GM12878 (cell line): ENCODE results near the gene CHP1. TPM values are rescaled to one million over a fixed set of nuclear protein-coding genes. Genes with fewer than 3 reads are reported as not detected.

Source experiments
- ATAC-seq: fragments of 200-7000 bp; cut with Tn5 transposase; 3 replicates; pipeline ENCODE4 v1.9.1; 2020; ENCODE audit warnings: mild to moderate bottlenecking, moderate library complexity
- BruUV-seq: library from RNA; stranded (reverse); fragments of 400-500 nt; replicated peaks from 2 replicates; lab custom pipeline; 2021; lab: Mats Ljungman, UMichigan
- CTCF ChIA-PET: fragments of 300-600 bp; sonication (Branson Sonifier 250); formaldehyde crosslinking; extraction: SDS; loops from one replicate; lab custom pipeline; 2021; ENCODE audit warnings: inconsistent platforms; lab: Yijun Ruan, JAX
- POLR2A ChIA-PET: fragments of 350-600 bp; formaldehyde crosslinking; extraction: SDS; loops from one replicate; lab custom pipeline; 2021; ENCODE audit warnings: inconsistent platforms; lab: Charles Lee
- RAD21 ChIA-PET: fragments of 300-600 bp; sonication (Branson Sonifier 250); formaldehyde crosslinking; loops from one replicate; lab custom pipeline; 2023; ENCODE audit warnings: antibody characterized with exemption; ENCODE audit not compliant: unreplicated experiment; lab: Charles Lee
- SMC1A ChIA-PET: fragments of 300-600 bp; sonication (Branson Sonifier 250); formaldehyde crosslinking; loops from one replicate; lab custom pipeline; 2023; ENCODE audit not compliant: unreplicated experiment, uncharacterized antibody; lab: Charles Lee
- DNase-seq: peaks from one replicate; pipeline ENCODE4 v3.0.0-alpha.2; 2011; ENCODE audit warnings: low read depth, low spot score
- FAIRE-seq: peaks from 3 replicates; lab custom pipeline; 2011; peaks lifted over from hg19 to GRCh38; lab: Jason Lieb, UNC
- H2AFZ ChIP-seq: 2 replicates; pipeline ENCODE4 v1.6.0; 2011; ENCODE audit warnings: low read depth, low read length, control low read depth; ENCODE audit not compliant: control insufficient read depth
- H3K27ac ChIP-seq: 2 replicates; pipeline ENCODE4 v1.5.1; 2011; ENCODE audit warnings: control low read depth; ENCODE audit not compliant: control insufficient read depth, insufficient read depth
- H3K27me3 ChIP-seq, 2 experiments: replicated peaks in 1 of 2; 2 replicates each; pipeline versions ENCODE4 v1.6.0 to v1.6.1; 2011; ENCODE audit warnings: low read length in 1 of 2; ENCODE audit not compliant: control insufficient read depth in 2 of 2, insufficient read depth in 2 of 2
- H3K36me3 ChIP-seq, 2 experiments: 2 replicates each; pipeline ENCODE4 v1.5.1; 2011; ENCODE audit warnings: low read length in 1 of 2; ENCODE audit not compliant: control insufficient read depth in 2 of 2, insufficient read depth in 2 of 2
- H3K4me1 ChIP-seq: 2 replicates; pipeline ENCODE4 v1.6.1; 2011; ENCODE audit warnings: mild to moderate bottlenecking, low read length, moderate library complexity, mixed read lengths; ENCODE audit not compliant: control insufficient read depth, insufficient read depth
- H3K4me2 ChIP-seq: 2 replicates; pipeline ENCODE4 v1.6.0; 2011; ENCODE audit warnings: control low read depth; ENCODE audit not compliant: control insufficient read depth, insufficient read depth
- H3K4me3 ChIP-seq: fragments of 200-600 bp; sonication (generic); 2 replicates; pipeline ENCODE4 v1.5.1; 2016
- H3K79me2 ChIP-seq: 2 replicates; pipeline ENCODE4 v1.6.0; 2011; ENCODE audit warnings: low read length; ENCODE audit not compliant: control insufficient read depth, insufficient read depth
- H3K9ac ChIP-seq: 2 replicates; pipeline ENCODE4 v1.8.0; 2011; ENCODE audit warnings: low read length, control low read depth, mixed read lengths; ENCODE audit not compliant: control insufficient read depth, insufficient read depth
- H3K9me3 ChIP-seq: replicated peaks from 3 replicates; pipeline ENCODE4 v1.5.1; 2011; ENCODE audit warnings: mild to moderate bottlenecking, low read length; ENCODE audit not compliant: control insufficient read depth, insufficient read depth
- H4K20me1 ChIP-seq: 2 replicates; pipeline ENCODE4 v1.6.0; 2011; ENCODE audit not compliant: control insufficient read depth, insufficient read depth
- BHLHE40 ChIP-seq, 2 experiments: fragments of 450-650 bp in 1 of 2; IDR thresholded peaks; 2 replicates each; pipeline ENCODE4 v1.6.1; 2011 to 2017; ENCODE audit warnings: low read depth in 2 of 2, borderline replicate concordance in 1 of 2, improper control_type of control experiment in 1 of 2, low read length in 1 of 2, mild to moderate bottlenecking in 1 of 2
- E2F4 ChIP-seq: IDR thresholded peaks from 2 replicates; pipeline ENCODE4 v1.6.1; 2012; ENCODE audit warnings: low read depth, low read length, improper control_type of control experiment
- NBN ChIP-seq: fragments of 450-650 bp; IDR thresholded peaks from 2 replicates; pipeline ENCODE4 v1.6.1; 2016
- NFYA ChIP-seq: IDR thresholded peaks from 2 replicates; pipeline ENCODE4 v1.6.1; 2011; ENCODE audit warnings: low read depth, mild to moderate bottlenecking, low read length, improper control_type of control experiment, borderline replicate concordance
- STAT3 ChIP-seq: IDR thresholded peaks from 2 replicates; pipeline ENCODE4 v1.6.1; 2011; ENCODE audit warnings: low read depth, low read length, improper control_type of control experiment
- WGBS: methylation state at CpG from one replicate; pipeline ENCODE4 v1.1.6; 2016; ENCODE audit warnings: low lambda C conversion rate; ENCODE audit not compliant: insufficient replicate concordance, insufficient coverage; ENCODE audit errors: missing lambda C conversion rate; 5-methylcytosine and 5-hydroxymethylcytosine counted together
- in situ Hi-C: fragments of 300-500 bp; cut with MboI; formaldehyde crosslinking; loops from 9 replicates; pipeline ENCODE4 v1.14.3; 2018; ENCODE audit warnings: mixed read lengths
- intact Hi-C: fragments of 100-400 bp; cut with micrococcal nuclease; formaldehyde crosslinking; loops from one replicate; pipeline ENCODE4 v1.14.2; 2022; ENCODE audit not compliant: unreplicated experiment
- polyA plus RNA-seq, 11 experiments: library from polyadenylated mRNA; depleted of rRNA in 4 of 11; unstranded in 6 of 11; stranded (reverse) in 5 of 11; fragments of >200 nt; fragmentation: Nextera tagmentation in 4 of 11; fragmentation: Illumina TruSeq in 1 of 11; extraction: Ambion mirVana in 4 of 11; extraction: Trizol in 1 of 11; gene quantifications; 1 replicate in 1 of 11; 2 replicates in 10 of 11; pipeline versions ENCODE4 v1.2.1 to v1.2.3, GENCODE V29; 2011 to 2016; ENCODE audit warnings: inconsistent platforms in 2 of 11, missing spikeins in 2 of 11, low read depth in 1 of 11
- total RNA-seq, 4 experiments: library from RNA; depleted of rRNA in 3 of 4; stranded (reverse); fragments of >200 nt in 3 of 4; fragmentation: Illumina TruSeq in 1 of 4; extraction: Trizol in 1 of 4; gene quantifications; 2 replicates each; pipeline versions ENCODE4 v1.2.1 to v1.2.3, GENCODE V29; 2013 to 2021
- TF ChIP-seq, protein P1 (sequence below): fragments of 450-650 bp; IDR thresholded peaks from 2 replicates; pipeline ENCODE4 v1.6.1; 2017; ENCODE audit warnings: mild to moderate bottlenecking, moderate library complexity
- TF ChIP-seq, protein P2 (sequence below): IDR thresholded peaks from 2 replicates; pipeline ENCODE4 v1.6.1; 2011; ENCODE audit warnings: low read depth, mild to moderate bottlenecking, low read length, moderate library complexity, borderline replicate concordance; ENCODE audit errors: extremely low read depth
- TF ChIP-seq, protein P3 (sequence below): fragments of 450-650 bp; IDR thresholded peaks from 2 replicates; pipeline ENCODE4 v1.6.1; 2017; ENCODE audit warnings: mild to moderate bottlenecking
- TF ChIP-seq, protein P4 (sequence below): fragments of 450-650 bp; IDR thresholded peaks from 2 replicates; pipeline ENCODE4 v1.6.1; 2017; ENCODE audit warnings: mild to moderate bottlenecking, low read depth, inconsistent platforms; ENCODE audit not compliant: poor library complexity, severe bottlenecking

Gene CHP1
- total and polyA plus RNA-seq, 10 of the 15 experiments (the other 5 are each of a cell fraction or from before 2014, with no cell fraction given) = 25.7 to 45.9 (median 39.1) TPM

- TF ChIP-seq, protein P1, sequence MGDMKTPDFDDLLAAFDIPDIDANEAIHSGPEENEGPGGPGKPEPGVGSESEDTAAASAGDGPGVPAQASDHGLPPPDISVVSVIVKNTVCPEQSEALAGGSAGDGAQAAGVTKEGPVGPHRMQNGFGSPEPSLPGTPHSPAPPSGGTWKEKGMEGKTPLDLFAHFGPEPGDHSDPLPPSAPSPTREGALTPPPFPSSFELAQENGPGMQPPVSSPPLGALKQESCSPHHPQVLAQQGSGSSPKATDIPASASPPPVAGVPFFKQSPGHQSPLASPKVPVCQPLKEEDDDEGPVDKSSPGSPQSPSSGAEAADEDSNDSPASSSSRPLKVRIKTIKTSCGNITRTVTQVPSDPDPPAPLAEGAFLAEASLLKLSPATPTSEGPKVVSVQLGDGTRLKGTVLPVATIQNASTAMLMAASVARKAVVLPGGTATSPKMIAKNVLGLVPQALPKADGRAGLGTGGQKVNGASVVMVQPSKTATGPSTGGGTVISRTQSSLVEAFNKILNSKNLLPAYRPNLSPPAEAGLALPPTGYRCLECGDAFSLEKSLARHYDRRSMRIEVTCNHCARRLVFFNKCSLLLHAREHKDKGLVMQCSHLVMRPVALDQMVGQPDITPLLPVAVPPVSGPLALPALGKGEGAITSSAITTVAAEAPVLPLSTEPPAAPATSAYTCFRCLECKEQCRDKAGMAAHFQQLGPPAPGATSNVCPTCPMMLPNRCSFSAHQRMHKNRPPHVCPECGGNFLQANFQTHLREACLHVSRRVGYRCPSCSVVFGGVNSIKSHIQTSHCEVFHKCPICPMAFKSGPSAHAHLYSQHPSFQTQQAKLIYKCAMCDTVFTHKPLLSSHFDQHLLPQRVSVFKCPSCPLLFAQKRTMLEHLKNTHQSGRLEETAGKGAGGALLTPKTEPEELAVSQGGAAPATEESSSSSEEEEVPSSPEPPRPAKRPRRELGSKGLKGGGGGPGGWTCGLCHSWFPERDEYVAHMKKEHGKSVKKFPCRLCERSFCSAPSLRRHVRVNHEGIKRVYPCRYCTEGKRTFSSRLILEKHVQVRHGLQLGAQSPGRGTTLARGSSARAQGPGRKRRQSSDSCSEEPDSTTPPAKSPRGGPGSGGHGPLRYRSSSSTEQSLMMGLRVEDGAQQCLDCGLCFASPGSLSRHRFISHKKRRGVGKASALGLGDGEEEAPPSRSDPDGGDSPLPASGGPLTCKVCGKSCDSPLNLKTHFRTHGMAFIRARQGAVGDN = peak; percentile 12; the same call in 1 of the 2 replicates
- TF ChIP-seq STAT3 (no peak), NBN (0 out of 2 replicates have a peak, but pooled peaks have one; percentile 75)
Observed at GRCh38 chr15:41291065-41291631, 60.1 kb downstream of the CHP1 start (continued).

GRCh38 chr15:41292521-41292920, 61.5 kb downstream of the CHP1 start:
- ChIA-PET POLR2A (interaction anchor here (0.7 kb wide), 1 partner anchor 349 kb away, joined by 3 read pairs; no protein-coding TSS in a partner anchor), CTCF (interaction anchor here (1.5 to 3.8 kb wide), 2 partner anchors 18 to 40 kb away, joined by 3 to 16 read pairs; partner anchors contain the start of genes NUSAP1 and OIP5), RAD21 (no interaction called here), SMC1A (interaction anchor here (0.9 to 1.2 kb wide), 3 partner anchors 9 to 11 kb away, joined by 4 read pairs; no protein-coding TSS in a partner anchor)
- Histone ChIP-seq H4K20me1 (no peaks in the 10 kb centered on the region), H3K79me2 (peaks cover 6% of the 10 kb centered on the region), H3K27me3 (no peaks in the 10 kb centered on the region), H3K4me3 (no peak overlapping the region), H3K9me3 (no peaks in the 10 kb centered on the region), H3K4me1 (peaks cover 13% of the 10 kb centered on the region), H3K36me3 (peaks cover 5 to 26% of the 10 kb centered on the region in 2 experiments), H3K27ac (no peak overlapping the region), H3K9ac (no peak overlapping the region), H2AFZ (no peak overlapping the region), H3K4me2 (no peak overlapping the region)
- in situ Hi-C loops = no loop called here
- ATAC-seq = no peak
- 0% methylated on average over 1 of the region's 1 CpG for WGBS
- no peak for FAIRE-seq
- DNase-seq = no peak
- intact Hi-C loops = no loop called here
- no TSS peak for BruUV-seq
- TF ChIP-seq BHLHE40 (IDR thresholded peaks at IDR 0.05; ENCODE audit: borderline replicate concordance in 1 of 2, low read depth in 2 of 2, low read length in 1 of 2) = no peak
- TF ChIP-seq, protein P2, sequence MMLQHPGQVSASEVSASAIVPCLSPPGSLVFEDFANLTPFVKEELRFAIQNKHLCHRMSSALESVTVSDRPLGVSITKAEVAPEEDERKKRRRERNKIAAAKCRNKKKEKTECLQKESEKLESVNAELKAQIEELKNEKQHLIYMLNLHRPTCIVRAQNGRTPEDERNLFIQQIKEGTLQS = no peak
- TF ChIP-seq, protein P3, sequence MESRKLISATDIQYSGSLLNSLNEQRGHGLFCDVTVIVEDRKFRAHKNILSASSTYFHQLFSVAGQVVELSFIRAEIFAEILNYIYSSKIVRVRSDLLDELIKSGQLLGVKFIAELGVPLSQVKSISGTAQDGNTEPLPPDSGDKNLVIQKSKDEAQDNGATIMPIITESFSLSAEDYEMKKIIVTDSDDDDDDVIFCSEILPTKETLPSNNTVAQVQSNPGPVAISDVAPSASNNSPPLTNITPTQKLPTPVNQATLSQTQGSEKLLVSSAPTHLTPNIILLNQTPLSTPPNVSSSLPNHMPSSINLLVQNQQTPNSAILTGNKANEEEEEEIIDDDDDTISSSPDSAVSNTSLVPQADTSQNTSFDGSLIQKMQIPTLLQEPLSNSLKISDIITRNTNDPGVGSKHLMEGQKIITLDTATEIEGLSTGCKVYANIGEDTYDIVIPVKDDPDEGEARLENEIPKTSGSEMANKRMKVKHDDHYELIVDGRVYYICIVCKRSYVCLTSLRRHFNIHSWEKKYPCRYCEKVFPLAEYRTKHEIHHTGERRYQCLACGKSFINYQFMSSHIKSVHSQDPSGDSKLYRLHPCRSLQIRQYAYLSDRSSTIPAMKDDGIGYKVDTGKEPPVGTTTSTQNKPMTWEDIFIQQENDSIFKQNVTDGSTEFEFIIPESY = no peak
- TF ChIP-seq NFYA = no peak
- no peak for TF ChIP-seq E2F4
- TF ChIP-seq, protein P4, sequence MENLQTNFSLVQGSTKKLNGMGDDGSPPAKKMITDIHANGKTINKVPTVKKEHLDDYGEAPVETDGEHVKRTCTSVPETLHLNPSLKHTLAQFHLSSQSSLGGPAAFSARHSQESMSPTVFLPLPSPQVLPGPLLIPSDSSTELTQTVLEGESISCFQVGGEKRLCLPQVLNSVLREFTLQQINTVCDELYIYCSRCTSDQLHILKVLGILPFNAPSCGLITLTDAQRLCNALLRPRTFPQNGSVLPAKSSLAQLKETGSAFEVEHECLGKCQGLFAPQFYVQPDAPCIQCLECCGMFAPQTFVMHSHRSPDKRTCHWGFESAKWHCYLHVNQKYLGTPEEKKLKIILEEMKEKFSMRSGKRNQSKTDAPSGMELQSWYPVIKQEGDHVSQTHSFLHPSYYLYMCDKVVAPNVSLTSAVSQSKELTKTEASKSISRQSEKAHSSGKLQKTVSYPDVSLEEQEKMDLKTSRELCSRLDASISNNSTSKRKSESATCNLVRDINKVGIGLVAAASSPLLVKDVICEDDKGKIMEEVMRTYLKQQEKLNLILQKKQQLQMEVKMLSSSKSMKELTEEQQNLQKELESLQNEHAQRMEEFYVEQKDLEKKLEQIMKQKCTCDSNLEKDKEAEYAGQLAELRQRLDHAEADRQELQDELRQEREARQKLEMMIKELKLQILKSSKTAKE = no peak
